Measurements from ENCODE around the gene PLA2G4A.

PLA2G4A gene

GRCh38 chr1:186829686-186830587 lies 1.2 kb downstream of the PLA2G4A start:
- Histone ChIP-seq H3K4me1 (ENCODE audit: control insufficient read depth, insufficient read depth, low read length) (no peaks in the 10 kb centered on the region), H3K4me3 (ENCODE audit: insufficient read depth, low read depth, low read length) (no peak overlapping the region), H3K27ac (ENCODE audit: insufficient read depth, low read depth, low read length, poor library complexity, severe bottlenecking) (no peak overlapping the region), H3K27me3 (ENCODE audit: control insufficient read depth, insufficient read depth, low read length, poor library complexity, severe bottlenecking) (no peaks in the 10 kb centered on the region), H3K9me3 (ENCODE audit: control insufficient read depth, low read length) (no peaks in the 10 kb centered on the region), H3K36me3 (ENCODE audit: control insufficient read depth, insufficient read depth, low read length) (no peaks in the 10 kb centered on the region)
- WGBS, 2 experiments = 91 to 92% methylated on average over 13 of the region's 14 CpGs

- WGBS, 2 experiments = 86% methylated on average over 1 of the region's 2 CpGs; no CpG with 5 or more reads in 1 of the 2 experiments
- Histone ChIP-seq H3K27ac (ENCODE audit: insufficient read depth, low read depth, low read length, poor library complexity, severe bottlenecking) (no peak overlapping the region), H3K27me3 (ENCODE audit: control insufficient read depth, insufficient read depth, low read length, poor library complexity, severe bottlenecking) (no peaks in the 10 kb centered on the region), H3K36me3 (ENCODE audit: control insufficient read depth, insufficient read depth, low read length) (no peaks in the 10 kb centered on the region), H3K9me3 (ENCODE audit: control insufficient read depth, low read length) (no peaks in the 10 kb centered on the region), H3K4me3 (ENCODE audit: insufficient read depth, low read depth, low read length) (no peak overlapping the region), H3K4me1 (ENCODE audit: control insufficient read depth, insufficient read depth, low read length) (no peaks in the 10 kb centered on the region)
These were observed 2.4 kb downstream of the PLA2G4A start for GRCh38 chr1:186831168-186831567.

GRCh38 chr1:186834399-186834958 lies 5.7 kb downstream of the PLA2G4A start:
- no peaks in the 10 kb centered on the region for H3K27me3 ChIP-seq (ENCODE audit: control insufficient read depth, insufficient read depth, low read length, poor library complexity, severe bottlenecking)
- no peak overlapping the region for H3K4me3 ChIP-seq (ENCODE audit: insufficient read depth, low read depth, low read length)
- H3K36me3 ChIP-seq (ENCODE audit: control insufficient read depth, insufficient read depth, low read length) = no peaks in the 10 kb centered on the region
- WGBS, 2 experiments = 90% methylated on average over 3 of the region's 4 CpGs; no CpG with 5 or more reads in 1 of the 2 experiments
- no peaks in the 10 kb centered on the region for H3K9me3 ChIP-seq (ENCODE audit: control insufficient read depth, low read length)
- no peaks in the 10 kb centered on the region for H3K4me1 ChIP-seq (ENCODE audit: control insufficient read depth, insufficient read depth, low read length)
- H3K27ac ChIP-seq (ENCODE audit: insufficient read depth, low read depth, low read length, poor library complexity, severe bottlenecking) = no peak overlapping the region

- H3K27me3 ChIP-seq (ENCODE audit: control insufficient read depth, insufficient read depth, low read length, poor library complexity, severe bottlenecking) = no peaks in the 10 kb centered on the region
- 97 to 100% methylated on average over 1 to 3 of the region's 3 CpGs for WGBS, 2 experiments
- no peaks in the 10 kb centered on the region for H3K36me3 ChIP-seq (ENCODE audit: control insufficient read depth, insufficient read depth, low read length)
- no peak overlapping the region for H3K27ac ChIP-seq (ENCODE audit: insufficient read depth, low read depth, low read length, poor library complexity, severe bottlenecking)
- H3K4me1 ChIP-seq (ENCODE audit: control insufficient read depth, insufficient read depth, low read length) = no peaks in the 10 kb centered on the region
- H3K9me3 ChIP-seq (ENCODE audit: control insufficient read depth, low read length) = no peaks in the 10 kb centered on the region
- no peak overlapping the region for H3K4me3 ChIP-seq (ENCODE audit: insufficient read depth, low read depth, low read length)
These were observed 6.7 kb downstream of the PLA2G4A start for GRCh38 chr1:186835448-186835847.

- H3K4me3 ChIP-seq (ENCODE audit: insufficient read depth, low read depth, low read length) = no peak overlapping the region
- no peaks in the 10 kb centered on the region for H3K9me3 ChIP-seq (ENCODE audit: control insufficient read depth, low read length)
- no peaks in the 10 kb centered on the region for H3K27me3 ChIP-seq (ENCODE audit: control insufficient read depth, insufficient read depth, low read length, poor library complexity, severe bottlenecking)
- no peaks in the 10 kb centered on the region for H3K4me1 ChIP-seq (ENCODE audit: control insufficient read depth, insufficient read depth, low read length)
- H3K27ac ChIP-seq (ENCODE audit: insufficient read depth, low read depth, low read length, poor library complexity, severe bottlenecking) = no peak overlapping the region
- WGBS, 2 experiments = 94 to 95% methylated on average over 4 of the region's 4 CpGs
- no peaks in the 10 kb centered on the region for H3K36me3 ChIP-seq (ENCODE audit: control insufficient read depth, insufficient read depth, low read length)
These were observed 9.1 kb downstream of the PLA2G4A start for GRCh38 chr1:186837806-186838205.

GRCh38 chr1:186838380-186839040 lies 9.8 kb downstream of the PLA2G4A start:
- WGBS, 2 experiments = 90 to 100% methylated on average over 1 to 2 of the region's 2 CpGs
- H3K9me3 ChIP-seq (ENCODE audit: control insufficient read depth, low read length) = no peaks in the 10 kb centered on the region
- H3K27ac ChIP-seq (ENCODE audit: insufficient read depth, low read depth, low read length, poor library complexity, severe bottlenecking) = no peak overlapping the region
- H3K4me3 ChIP-seq (ENCODE audit: insufficient read depth, low read depth, low read length) = no peak overlapping the region
- no peaks in the 10 kb centered on the region for H3K4me1 ChIP-seq (ENCODE audit: control insufficient read depth, insufficient read depth, low read length)
- H3K27me3 ChIP-seq (ENCODE audit: control insufficient read depth, insufficient read depth, low read length, poor library complexity, severe bottlenecking) = no peaks in the 10 kb centered on the region
- H3K36me3 ChIP-seq (ENCODE audit: control insufficient read depth, insufficient read depth, low read length) = no peaks in the 10 kb centered on the region

GRCh38 chr1:186839041-186839400 lies 10.3 kb downstream of the PLA2G4A start:
- H3K27ac ChIP-seq (ENCODE audit: insufficient read depth, low read depth, low read length, poor library complexity, severe bottlenecking) = no peak overlapping the region
- no peaks in the 10 kb centered on the region for H3K27me3 ChIP-seq (ENCODE audit: control insufficient read depth, insufficient read depth, low read length, poor library complexity, severe bottlenecking)
- H3K4me1 ChIP-seq (ENCODE audit: control insufficient read depth, insufficient read depth, low read length) = no peaks in the 10 kb centered on the region
- H3K36me3 ChIP-seq (ENCODE audit: control insufficient read depth, insufficient read depth, low read length) = no peaks in the 10 kb centered on the region
- WGBS, 2 experiments = 96 to 100% methylated on average over 1 to 2 of the region's 2 CpGs
- no peaks in the 10 kb centered on the region for H3K9me3 ChIP-seq (ENCODE audit: control insufficient read depth, low read length)
- H3K4me3 ChIP-seq (ENCODE audit: insufficient read depth, low read depth, low read length) = no peak overlapping the region

- Histone ChIP-seq H3K27me3 (ENCODE audit: control insufficient read depth, insufficient read depth, low read length, poor library complexity, severe bottlenecking) (no peaks in the 10 kb centered on the region), H3K27ac (ENCODE audit: insufficient read depth, low read depth, low read length, poor library complexity, severe bottlenecking) (no peak overlapping the region), H3K4me3 (ENCODE audit: insufficient read depth, low read depth, low read length) (no peak overlapping the region), H3K4me1 (ENCODE audit: control insufficient read depth, insufficient read depth, low read length) (no peaks in the 10 kb centered on the region), H3K36me3 (ENCODE audit: control insufficient read depth, insufficient read depth, low read length) (no peaks in the 10 kb centered on the region), H3K9me3 (ENCODE audit: control insufficient read depth, low read length) (no peaks in the 10 kb centered on the region)
- WGBS, 2 experiments = 91 to 100% methylated on average over 1 to 3 of the region's 3 CpGs
These were observed 12.8 kb downstream of the PLA2G4A start for GRCh38 chr1:186841599-186841998.

GRCh38 chr1:186842547-186842946 lies 13.8 kb downstream of the PLA2G4A start:
- Histone ChIP-seq H3K27me3 (ENCODE audit: control insufficient read depth, insufficient read depth, low read length, poor library complexity, severe bottlenecking) (no peaks in the 10 kb centered on the region), H3K4me1 (ENCODE audit: control insufficient read depth, insufficient read depth, low read length) (no peaks in the 10 kb centered on the region), H3K4me3 (ENCODE audit: insufficient read depth, low read depth, low read length) (no peak overlapping the region), H3K27ac (ENCODE audit: insufficient read depth, low read depth, low read length, poor library complexity, severe bottlenecking) (no peak overlapping the region), H3K9me3 (ENCODE audit: control insufficient read depth, low read length) (no peaks in the 10 kb centered on the region), H3K36me3 (ENCODE audit: control insufficient read depth, insufficient read depth, low read length) (no peaks in the 10 kb centered on the region)
- WGBS, 2 experiments = 88 to 95% methylated on average over 3 to 4 of the region's 4 CpGs

- 94 to 98% methylated on average over 2 of the region's 2 CpGs for WGBS, 2 experiments
- Histone ChIP-seq H3K9me3 (ENCODE audit: control insufficient read depth, low read length) (no peaks in the 10 kb centered on the region), H3K36me3 (ENCODE audit: control insufficient read depth, insufficient read depth, low read length) (no peaks in the 10 kb centered on the region), H3K4me1 (ENCODE audit: control insufficient read depth, insufficient read depth, low read length) (no peaks in the 10 kb centered on the region), H3K4me3 (ENCODE audit: insufficient read depth, low read depth, low read length) (no peak overlapping the region), H3K27ac (ENCODE audit: insufficient read depth, low read depth, low read length, poor library complexity, severe bottlenecking) (no peak overlapping the region), H3K27me3 (ENCODE audit: control insufficient read depth, insufficient read depth, low read length, poor library complexity, severe bottlenecking) (no peaks in the 10 kb centered on the region)
These were observed 14.5 kb downstream of the PLA2G4A start for GRCh38 chr1:186843226-186843625.

All from ectodermal cell (in vitro differentiated cells).